ENCODE measurements around the gene PYGB.

- TF ChIP-seq POLR2AphosphoS5 (IDR thresholded peaks at IDR 0.05; ENCODE audit: low read depth, low read length): no peak
- no peak for TF ChIP-seq SIN3A (IDR thresholded peaks at IDR 0.05; ENCODE audit: borderline replicate concordance, insufficient read depth, low read length)
- no peak for TF ChIP-seq REST (IDR thresholded peaks at IDR 0.05; ENCODE audit: insufficient read depth in 1 of 2, low read depth in 2 of 2, low read length in 2 of 2)
Measured at GRCh38 chr20:25254571-25254970, 6.7 kb downstream of the PYGB start.

Measured in PFSK-1 (cell line).